GM18519 (cell line): Measurements from ENCODE around the gene POU2AF1.

Experiments used
- ATAC-seq: cut with Tn5 transposase; IDR thresholded peaks from one replicate; pipeline ENCODE4 v1.9.1; 2021; ENCODE audit warnings: mild to moderate bottlenecking, moderate library complexity; ENCODE audit not compliant: unreplicated experiment, low FRiP score

POU2AF1 gene

DNA sequence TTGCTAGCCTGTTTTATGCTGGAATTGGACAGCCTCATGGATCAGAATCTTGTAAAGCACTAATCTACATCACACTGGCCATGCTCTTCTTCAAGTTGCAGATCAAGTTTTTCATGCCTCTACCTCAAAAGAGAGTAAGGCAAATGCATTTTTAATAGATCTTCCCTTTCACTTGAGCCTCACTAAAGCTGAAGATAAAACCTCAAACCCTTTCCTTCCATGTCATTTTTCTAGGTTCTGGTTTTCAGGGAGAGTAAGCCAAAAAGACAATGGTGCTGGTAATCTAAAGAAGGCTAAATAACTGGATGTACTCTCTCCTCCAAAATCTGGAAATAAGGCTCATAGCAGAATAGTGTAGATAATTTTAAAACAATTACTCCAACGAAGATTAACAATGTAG is 28.3 kb downstream of the POU2AF1 start:
- ATAC-seq, result no peak

- ATAC-seq, result no peak
Observed at GRCh38 chr11:111349191-111349695, 29.8 kb downstream of the POU2AF1 start.

DNA sequence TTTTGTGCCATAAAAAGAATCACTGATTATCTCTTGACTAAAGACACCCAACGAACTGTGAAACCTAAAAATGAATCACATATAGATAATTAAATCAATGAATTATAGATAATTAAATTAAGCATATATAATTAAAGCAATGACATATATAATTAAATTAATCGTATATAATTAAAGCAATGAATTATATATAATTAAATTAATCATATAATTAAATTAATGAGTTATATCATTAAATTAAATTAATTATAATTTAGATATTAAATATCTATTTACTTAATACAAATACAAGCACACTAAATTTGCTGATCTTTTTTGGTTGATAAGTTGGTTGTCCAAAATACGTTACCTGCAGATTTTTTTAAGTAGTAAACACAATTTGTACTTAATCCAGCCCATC is 30.9 kb downstream of the POU2AF1 start:
- no peak for ATAC-seq

DNA sequence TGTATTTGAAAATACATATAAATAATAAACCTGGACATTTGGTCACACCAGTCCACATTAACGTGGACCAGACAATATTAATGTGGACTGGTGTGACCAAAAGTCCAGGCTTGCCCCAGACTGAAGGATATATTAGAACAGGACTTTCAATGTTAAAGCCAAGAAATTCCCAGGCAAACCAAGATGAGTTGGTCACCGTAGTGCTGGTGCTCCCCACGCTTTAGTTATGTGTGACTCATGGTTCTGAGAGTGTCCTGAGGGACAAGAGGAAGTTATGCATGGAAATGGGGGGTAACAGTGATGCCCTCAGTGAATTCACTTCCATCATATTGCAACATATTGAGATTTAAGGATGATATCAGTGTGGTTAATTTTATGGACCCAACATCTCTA is 31.4 kb downstream of the POU2AF1 start:
- no peak for ATAC-seq

- no peak for ATAC-seq
Observed at GRCh38 chr11:111347002-111347722, 31.9 kb downstream of the POU2AF1 start.

GRCh38 chr11:111344032-111344431 is 35.0 kb downstream of the POU2AF1 start:
- no peak for ATAC-seq

- ATAC-seq, result no peak
Observed at GRCh38 chr11:111342329-111342728, 36.7 kb downstream of the POU2AF1 start.

- no peak for ATAC-seq
Observed at GRCh38 chr11:111339758-111340388, 39.2 kb downstream of the POU2AF1 start.

DNA sequence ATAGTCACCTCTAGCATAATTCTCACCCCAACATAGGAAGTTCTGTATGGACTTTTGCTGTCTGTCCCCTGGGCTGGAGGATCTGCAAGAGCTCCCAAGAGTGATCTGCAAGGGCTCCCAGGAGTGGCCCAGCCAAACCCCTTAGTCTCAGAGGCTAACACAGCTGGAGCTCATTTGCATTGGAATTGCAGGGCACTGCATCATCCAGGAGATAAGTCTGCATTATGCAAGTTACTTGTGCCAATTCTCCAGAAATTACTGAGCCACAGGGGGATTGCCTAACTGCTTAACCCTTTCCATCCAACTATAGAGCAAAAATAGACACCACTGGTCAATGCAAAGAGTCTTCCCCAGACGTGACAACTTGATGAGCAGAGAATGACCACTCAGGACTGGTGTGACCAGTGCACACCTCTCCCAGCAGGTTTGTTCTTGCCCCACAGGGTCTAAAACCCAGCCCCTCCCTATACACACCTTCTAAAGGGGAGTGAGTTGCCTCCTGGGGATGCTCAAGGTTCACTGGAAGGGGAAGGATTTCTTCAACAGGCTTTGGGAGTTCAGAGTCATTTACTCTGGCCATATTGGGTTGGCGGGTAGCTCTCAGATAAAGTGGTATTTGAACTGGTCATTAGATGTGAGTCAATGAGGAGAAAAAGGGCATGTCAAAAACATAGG is 42.4 kb downstream of the POU2AF1 start:
- no peak for ATAC-seq

DNA sequence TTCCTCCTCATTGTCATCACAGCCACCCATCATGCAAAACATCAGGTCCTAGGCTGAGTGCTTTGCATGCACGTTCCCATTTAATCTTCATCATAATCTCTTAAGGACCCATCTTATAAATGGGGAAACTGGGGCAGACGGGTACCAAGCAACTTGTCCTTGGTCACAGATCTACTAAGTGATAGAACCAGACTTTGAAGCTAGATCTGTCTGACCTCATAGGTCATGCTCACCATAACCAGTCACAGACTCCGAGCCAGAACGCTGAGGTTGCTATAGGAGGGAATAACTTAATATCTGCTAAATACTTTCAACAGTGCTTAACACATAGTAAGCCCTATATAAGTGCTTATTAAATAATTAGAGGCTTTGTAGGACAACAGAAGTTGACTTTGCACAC is 43.0 kb downstream of the POU2AF1 start:
- ATAC-seq, result no peak

DNA sequence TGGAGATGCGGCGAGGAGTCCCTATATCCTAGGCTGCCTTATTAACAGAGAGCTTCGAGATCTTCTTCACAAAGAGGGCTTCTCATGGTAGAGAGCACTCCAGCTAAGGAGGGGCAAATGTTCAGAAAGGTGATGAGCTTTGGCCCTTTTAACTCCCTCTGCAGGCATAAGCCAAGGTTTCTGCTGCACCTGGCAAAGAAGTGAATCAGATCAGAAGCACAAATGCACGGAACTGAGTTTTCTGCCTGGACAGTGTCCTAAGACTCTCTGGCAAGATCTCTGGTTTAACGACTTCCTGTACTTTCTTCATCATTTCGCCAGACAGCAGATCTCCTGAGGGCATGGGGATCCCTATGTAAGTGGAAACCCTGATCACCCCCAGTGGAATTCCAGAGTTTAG is 43.5 kb downstream of the POU2AF1 start:
- no peak for ATAC-seq

DNA sequence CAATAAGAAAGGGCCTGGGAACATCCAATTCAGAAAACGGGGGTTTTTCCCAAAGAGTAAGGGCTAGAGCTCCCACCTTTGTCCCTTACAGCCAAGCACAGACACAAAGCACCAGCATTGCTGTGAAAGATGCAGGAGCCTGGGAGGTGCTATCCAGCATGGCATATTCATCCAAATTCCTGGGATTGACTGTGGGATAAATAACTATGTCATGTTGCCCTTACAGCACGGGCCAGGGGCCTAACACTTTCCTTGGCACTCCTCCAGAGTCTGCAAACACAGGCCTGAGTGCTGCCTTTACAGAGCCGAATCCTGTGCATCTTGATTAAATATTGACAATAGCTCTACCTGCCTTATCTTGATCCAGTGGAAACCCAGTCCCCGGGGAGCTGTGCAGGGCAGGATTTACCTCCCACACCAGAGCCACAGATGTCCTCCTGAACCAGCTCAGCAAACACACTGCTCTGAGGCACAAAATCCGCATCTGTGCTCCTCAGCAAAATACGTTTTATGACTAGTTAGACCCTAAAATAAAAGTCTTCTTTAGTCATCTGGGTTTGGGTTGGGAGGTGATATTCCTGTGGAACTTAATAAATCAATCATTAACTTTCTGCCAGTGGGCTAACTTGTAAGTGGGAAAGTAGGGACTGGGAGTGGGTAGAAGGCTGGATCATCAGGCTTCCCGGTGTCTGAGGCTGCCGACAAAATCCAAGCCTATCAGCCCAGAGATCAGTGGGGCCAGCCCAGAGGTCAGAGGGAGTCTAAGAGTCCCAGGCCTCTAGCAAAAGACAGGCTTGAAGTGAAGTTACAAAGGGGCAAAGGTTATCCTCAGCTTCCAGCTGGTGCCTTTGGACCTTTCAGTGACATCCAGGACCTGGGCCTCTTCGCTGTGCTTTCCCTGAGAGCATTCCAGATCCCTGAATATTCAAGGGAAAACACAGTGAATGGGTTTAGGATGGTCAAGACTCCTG is 44.3 kb downstream of the POU2AF1 start:
- ATAC-seq, result no peak

DNA sequence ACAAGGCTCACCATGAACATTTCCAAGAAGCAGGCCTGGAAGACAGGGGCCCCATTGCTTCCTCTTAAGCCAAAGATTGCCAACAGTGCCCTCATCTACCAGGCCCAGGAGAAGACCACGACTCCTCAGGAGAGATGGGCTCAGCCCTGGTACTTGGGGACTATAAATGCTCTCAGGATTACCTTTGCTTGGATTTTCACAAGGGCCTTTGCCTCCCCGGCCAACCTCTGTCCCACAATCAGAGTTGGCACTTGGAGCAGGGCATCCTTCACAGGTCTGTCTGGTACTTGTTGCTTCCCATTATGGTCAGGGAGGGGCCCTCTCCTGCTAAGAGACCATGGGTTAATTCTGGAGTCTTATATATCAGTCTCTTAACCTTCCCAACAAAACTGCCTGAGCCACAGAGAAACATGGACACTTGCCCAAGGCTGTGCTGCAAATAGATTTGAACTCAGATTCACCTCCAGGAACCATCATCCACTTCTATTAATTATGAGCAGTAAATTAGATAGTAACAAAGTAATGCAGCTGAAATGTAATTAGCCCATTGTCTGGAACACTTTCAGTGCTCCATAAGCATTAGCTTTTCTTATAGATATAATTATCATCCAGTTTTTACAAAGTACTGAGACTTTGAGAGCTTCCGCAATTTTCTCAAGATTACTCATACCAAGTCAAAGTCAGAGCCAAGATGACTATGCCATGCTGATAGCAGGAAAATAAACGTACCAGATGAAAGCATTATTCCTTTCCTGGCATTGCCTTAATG is 47.2 kb downstream of the POU2AF1 start:
- no peak for ATAC-seq

- no peak for ATAC-seq
Observed at GRCh38 chr11:111330234-111330893, 48.7 kb downstream of the POU2AF1 start.

DNA sequence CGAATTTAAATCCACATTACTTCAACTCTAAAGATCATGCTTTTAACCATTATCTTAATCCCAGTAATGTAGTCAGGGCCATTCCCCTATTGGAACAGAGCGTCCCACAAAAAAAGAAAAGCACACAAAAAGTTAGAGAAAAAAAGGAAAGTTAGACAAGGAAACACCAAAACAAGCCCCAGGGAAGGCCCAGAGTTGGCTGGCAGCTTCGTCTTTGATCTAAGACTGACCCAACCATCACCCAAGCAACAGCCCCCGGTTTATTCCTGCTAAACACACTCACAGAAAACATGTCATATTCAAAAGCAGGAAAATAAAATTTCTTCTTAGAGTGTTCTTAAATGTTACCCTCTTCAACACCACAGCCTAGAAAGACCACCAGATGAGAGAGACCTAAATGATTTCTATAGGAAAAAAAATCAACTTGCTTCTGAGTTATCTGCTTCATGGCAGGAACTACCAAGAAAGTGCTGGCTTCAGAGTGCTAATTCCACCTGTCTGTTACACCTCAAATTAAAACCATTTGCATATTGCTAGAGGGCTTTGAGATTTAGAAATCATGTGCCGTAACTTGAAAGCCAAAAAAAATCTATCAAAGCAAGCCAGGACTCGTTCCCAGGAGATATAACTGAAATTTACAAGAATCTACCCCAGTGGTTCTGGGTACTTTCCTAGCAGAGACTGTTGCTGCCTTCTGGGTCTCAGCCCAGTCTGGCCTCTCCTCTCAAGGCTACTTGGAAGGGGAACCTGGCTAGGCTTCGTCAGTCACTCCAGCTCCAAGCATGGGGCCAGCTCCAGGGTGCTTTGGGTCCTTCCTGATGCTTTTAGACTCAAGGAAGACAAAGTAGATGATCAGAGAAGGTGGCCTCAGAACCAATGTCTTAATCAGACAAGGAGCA is 49.5 kb downstream of the POU2AF1 start:
- ATAC-seq, result no peak

GRCh38 chr11:111327908-111328624 is 51.0 kb downstream of the POU2AF1 start:
- no peak for ATAC-seq

DNA sequence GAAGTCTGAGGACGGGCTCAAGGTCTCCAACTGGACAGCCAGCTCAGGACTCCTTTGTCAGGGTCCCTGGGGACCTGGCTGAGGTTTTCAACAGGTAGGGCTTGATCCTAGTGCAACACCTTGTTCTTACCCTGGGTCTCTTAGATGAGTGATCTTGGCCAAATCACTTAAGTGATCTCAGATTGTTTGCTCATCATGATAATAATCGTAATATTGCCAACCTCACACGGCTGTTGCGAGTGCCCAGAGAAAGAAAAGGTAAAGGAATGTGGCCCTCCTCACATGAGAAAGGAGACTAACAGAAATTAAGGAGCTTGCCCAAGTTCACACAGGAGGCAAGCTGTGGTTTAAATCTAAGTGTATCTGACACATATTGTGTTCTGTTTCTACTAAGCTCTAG is 52.3 kb downstream of the POU2AF1 start:
- no peak for ATAC-seq

DNA sequence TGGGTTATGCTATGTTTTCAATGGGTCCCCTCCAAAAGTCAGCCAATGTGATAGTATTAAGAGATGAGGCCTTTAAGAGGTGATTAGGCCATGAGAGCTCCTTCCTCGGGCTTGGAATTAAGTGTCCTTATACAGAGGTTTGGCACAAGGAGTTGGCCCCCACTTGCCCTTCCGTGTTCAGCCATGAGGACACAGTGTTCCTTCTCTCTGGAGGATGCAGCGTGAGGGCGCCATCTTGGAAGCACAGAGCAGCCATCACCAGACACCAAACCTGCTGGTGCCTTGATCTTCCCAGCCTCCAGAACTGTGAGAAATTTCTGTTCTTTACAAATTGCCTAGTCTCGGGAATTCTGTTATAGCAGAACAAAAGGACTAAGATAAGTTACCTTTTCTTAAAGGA is 53.8 kb downstream of the POU2AF1 start:
- no peak for ATAC-seq
